Retinal pigment epithelial cell (primary cell): ENCODE data around the gene CHSY1.

Source experiments
- DNase-seq: peaks from one replicate; pipeline ENCODE4 v3.0.0-alpha.2; 2010; ENCODE audit warnings: low read depth
- H3K4me3 ChIP-seq: 2 replicates; pipeline ENCODE4 v1.5.1; 2011; ENCODE audit warnings: mild to moderate bottlenecking, low read length, control low read depth, moderate library complexity
- CTCF ChIP-seq: conservative IDR thresholded peaks from 2 replicates; pipeline ENCODE4 v1.5.1; 2011; ENCODE audit warnings: low read depth, low read length, control low read depth, inconsistent platforms

CHSY1 gene

DNA sequence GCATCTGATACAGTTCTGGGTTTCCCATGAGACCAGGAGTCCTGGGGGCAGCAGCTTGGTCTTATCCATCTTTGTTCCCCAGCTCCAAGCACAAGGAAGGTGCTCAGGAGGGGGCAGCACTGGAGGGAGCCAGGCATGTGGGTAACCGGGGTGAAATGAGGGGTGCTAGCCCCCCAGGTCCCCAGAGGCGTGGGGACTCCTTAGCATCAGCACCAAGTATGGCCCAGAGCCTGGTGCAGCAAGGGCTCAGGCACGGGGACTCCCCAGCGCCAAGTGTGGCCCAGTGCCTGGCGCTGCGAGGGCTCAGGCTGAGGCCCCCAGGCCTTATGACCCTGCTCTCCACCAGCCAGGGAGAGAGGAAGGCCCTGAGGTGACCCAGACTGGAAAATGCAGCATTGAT lies 94.1 kb downstream of the CHSY1 start:
- H3K4me3 ChIP-seq = no peak overlapping the region
- DNase-seq = no peak
- TF ChIP-seq CTCF = no peak

GRCh38 chr15:101156509-101157159 lies 95.2 kb downstream of the CHSY1 start:
- TF ChIP-seq CTCF = no peak
- DNase-seq = no peak
- no peak overlapping the region for H3K4me3 ChIP-seq

- no peak for TF ChIP-seq CTCF
- no peak for DNase-seq
- no peak overlapping the region for H3K4me3 ChIP-seq
These were observed 95.8 kb downstream of the CHSY1 start for GRCh38 chr15:101156061-101156460.

- no peak for TF ChIP-seq CTCF
- DNase-seq = no peak
- no peak overlapping the region for H3K4me3 ChIP-seq
These were observed 97.8 kb downstream of the CHSY1 start for GRCh38 chr15:101153801-101154656.

DNA sequence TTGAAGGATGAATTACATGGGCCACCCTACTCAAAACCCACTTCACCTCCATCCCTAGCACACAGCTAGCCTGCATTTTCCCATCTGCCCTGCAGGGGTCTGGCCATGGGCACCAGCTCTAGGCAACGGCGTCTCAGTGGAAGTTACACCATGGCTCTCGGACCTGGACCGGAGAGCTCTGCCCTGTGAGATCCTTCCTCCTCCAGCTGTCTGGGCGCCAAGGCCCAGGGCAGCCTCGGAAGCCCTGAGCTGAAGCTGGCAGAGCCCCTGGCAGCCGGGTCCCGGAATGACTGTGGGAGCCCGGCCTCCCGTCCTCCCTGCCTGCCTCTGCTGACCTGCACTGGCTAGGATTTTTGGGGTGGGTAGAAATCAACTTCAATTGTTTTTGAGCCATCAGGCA lies 98.9 kb downstream of the CHSY1 start:
- no peak for DNase-seq
- no peak overlapping the region for H3K4me3 ChIP-seq
- TF ChIP-seq CTCF = peak; percentile 48

DNA sequence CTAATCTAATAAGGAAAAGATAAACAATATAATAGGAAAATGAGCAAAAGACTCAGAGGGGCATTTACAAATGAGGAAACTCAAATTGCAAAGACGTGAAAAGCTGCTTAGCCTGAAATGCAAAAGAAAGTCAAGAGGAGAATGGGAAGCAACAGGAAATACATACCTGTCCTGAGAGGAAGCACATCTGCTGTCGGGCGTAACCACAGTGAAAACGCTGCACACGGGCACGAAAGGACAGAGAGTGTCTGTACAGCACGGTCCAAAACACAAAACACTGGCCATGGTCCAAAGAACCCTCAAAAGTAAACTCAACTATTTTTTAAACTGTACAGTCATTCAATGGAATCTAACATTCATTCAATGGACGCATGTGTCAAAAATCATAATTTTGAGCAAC lies 100.6 kb downstream of the CHSY1 start:
- TF ChIP-seq CTCF = no peak

GRCh38 chr15:101150723-101151040 lies 101.2 kb downstream of the CHSY1 start:
- DNase-seq = no peak
- H3K4me3 ChIP-seq = no peak overlapping the region
- no peak for TF ChIP-seq CTCF

More for the DNA sequence above, 100.6 kb downstream of the CHSY1 start:
- no peak for DNase-seq
- H3K4me3 ChIP-seq = no peak overlapping the region
